HG03575 (cell line): ENCODE data around the gene MKNK2.
"Not testable (repeated sequence)": the region's sequence is repeated elsewhere in the genome, so short reads cannot be mapped to it uniquely, and the experiment has no call there.

ENCODE experiments used
- ATAC-seq: cut with Tn5 transposase; IDR thresholded peaks from one replicate; pipeline ENCODE4 v1.9.1; 2021; ENCODE audit not compliant: unreplicated experiment, insufficient number of reproducible peaks, low FRiP score; ENCODE audit errors: extremely low read depth

MKNK2 gene

GRCh38 chr19:2012941-2013682, 37.9 kb downstream of the MKNK2 start:
- no peak for ATAC-seq

- ATAC-seq = no peak
These were observed 39.9 kb downstream of the MKNK2 start for GRCh38 chr19:2011169-2011568.

- no peak for ATAC-seq
These were observed 40.8 kb downstream of the MKNK2 start for GRCh38 chr19:2010135-2010668.

- ATAC-seq = no peak
These were observed 47.2 kb downstream of the MKNK2 start for GRCh38 chr19:2003874-2004273.

GRCh38 chr19:1999856-2000515, 51.1 kb downstream of the MKNK2 start:
- no peak for ATAC-seq

- ATAC-seq = no peak
These were observed 52.0 kb downstream of the MKNK2 start for GRCh38 chr19:1998712-1999708.

GRCh38 chr19:1997353-1998233, 53.5 kb downstream of the MKNK2 start:
- no peak for ATAC-seq

- ATAC-seq = no peak
These were observed 58.2 kb downstream of the MKNK2 start for GRCh38 chr19:1992759-1993260.

GRCh38 chr19:1991018-1991913, 59.8 kb downstream of the MKNK2 start:
- ATAC-seq = no peak

GRCh38 chr19:1990230-1991017, 60.6 kb downstream of the MKNK2 start:
- ATAC-seq = no peak

GRCh38 chr19:1989513-1990229, 61.4 kb downstream of the MKNK2 start:
- no peak for ATAC-seq

- not testable (repeated sequence) for ATAC-seq
These were observed 62.6 kb downstream of the MKNK2 start for GRCh38 chr19:1988464-1988863.
